Adrenal gland (tissue), 12 donors: ENCODE measurements around the gene RNF207. TPM values are rescaled to one million over a fixed set of nuclear protein-coding genes. Genes with fewer than 3 reads are reported as not detected.

Experiments
- DNase-seq, 7 donors: peaks; one replicate each; pipeline ENCODE4 v3.0.0-alpha.2; 2019 to 2020
- H3K27ac ChIP-seq, 5 donors: fragments of 200-600 bp; sonication (generic) in 4 of 5; 1 replicate in 3 of 5; 2 replicates in 2 of 5; pipeline versions ENCODE4 v1.5.1 to v1.8.0; 2016 to 2020; ENCODE audit warnings: mild to moderate bottlenecking in 1 of 5
- H3K27me3 ChIP-seq: fragments of 200-600 bp; 2 replicates; pipeline ENCODE4 v1.8.0; 2021
- H3K36me3 ChIP-seq, 2 donors: fragments of 200-600 bp; replicated peaks in 1 of 2; 1 replicate in 1 of 2; 2 replicates in 1 of 2; pipeline versions ENCODE4 v1.5.1 to v1.8.0; 2018 to 2022
- H3K4me1 ChIP-seq, 2 donors: fragments of 200-600 bp; replicated peaks in 1 of 2; 1 replicate in 1 of 2; 2 replicates in 1 of 2; pipeline versions ENCODE4 v1.5.1 to v1.8.0; 2018 to 2021
- H3K4me3 ChIP-seq, 4 donors: fragments of 200-600 bp; sonication (generic) in 3 of 4; one replicate each; pipeline ENCODE4 v1.5.1; 2016 to 2018
- H3K9me3 ChIP-seq, 3 donors: fragments of 200-600 bp; sonication (generic) in 1 of 3; replicated peaks in 1 of 3; 1 replicate in 2 of 3; 2 replicates in 1 of 3; pipeline versions ENCODE4 v1.5.1 to v1.8.0; 2016 to 2021
- CTCF ChIP-seq, 6 experiments: fragments of 450-650 bp in 4 of 6; fragments of 200-600 bp in 2 of 6; sonication (generic) in 1 of 6; IDR thresholded peaks; 1 replicate in 5 of 6; 2 replicates in 1 of 6; pipeline versions ENCODE4 v1.5.1 to v1.8.0; 2016 to 2021; ENCODE audit warnings: antibody characterized with exemption in 6 of 6, mild to moderate bottlenecking in 2 of 6, moderate library complexity in 1 of 6
- POLR2A ChIP-seq, 2 donors: fragments of 450-650 bp; IDR thresholded peaks; one replicate each; pipeline ENCODE4 v1.6.1; 2017; ENCODE audit warnings: antibody characterized with exemption in 2 of 2, mild to moderate bottlenecking in 2 of 2, moderate library complexity in 1 of 2
- WGBS, 4 donors: extraction: QIAGEN DNeasy Blood & Tissue Kit in 2 of 4; methylation state at CpG; one replicate each; pipeline versions ENCODE4 v1.1.5 to v1.1.7; 2013 to 2017; 5-methylcytosine and 5-hydroxymethylcytosine counted together
- intact Hi-C, 2 donors: fragments of 100-400 bp; cut with DNase I; formaldehyde crosslinking; loops; one replicate each; pipeline versions ENCODE4 v1.14.1 to v1.15.0; 2022 to 2023
- polyA plus RNA-seq, 3 donors: library from polyadenylated mRNA; stranded (reverse); fragments of 200-250 nt in 2 of 3; fragments of 350-450 nt in 1 of 3; fragmentation: Illumina TruSeq in 1 of 3; extraction: RNeasy Lipid Tissue Mini Kit (QIAGEN cat#74804) in 1 of 3; gene quantifications; one replicate each; pipeline ENCODE4 v1.2.3, GENCODE V29; 2013 to 2014
- total RNA-seq, 9 donors: library from RNA; depleted of rRNA in 4 of 9; stranded (reverse); fragments of >200 nt in 4 of 9; fragments of 120-200 nt in 1 of 9; fragmentation: NEBNext Ultra II Directional in 1 of 9; extraction: Animal tissue kit (Norgen Biotek cat#: 25700) in 1 of 9; gene quantifications; one replicate each; pipeline versions ENCODE4 v1.1.0 to v1.2.4, GENCODE V29; 2013 to 2023
- donor health status: healthy with polysubstance abuse.
- donor health status: Bipolar disorder and iron deficiency.
- donor health status: DM: yes; HTN: yes; CAD: no.
- donor health status: DM: no; HTN: no; CAD: no.
- donor health status: DM: no; HTN: no; CAD: no.
- donor health status: DM: yes; HTN: yes; CAD: no.

Gene RNF207
- total and polyA plus RNA-seq, 12 donors = 2.2 to 47.4 (median 11.3) TPM

- peak overlapping the region in 1 of 5 donors; percentile 42 for H3K27ac ChIP-seq
- 81 to 89% (median 88%) methylated on average over 4 to 7 of the region's 7 CpGs; no CpG with 5 or more reads in 1 of the 4 donors for WGBS, 4 donors
Observed at GRCh38 chr1:6263716-6264115, 57.8 kb downstream of the RNF207 start.

GRCh38 chr1:6265151-6265550, 59.2 kb downstream of the RNF207 start:
- Histone ChIP-seq H3K4me3 (no peak overlapping the region), H3K27me3 (no peaks in the 10 kb centered on the region), H3K27ac (no peak overlapping the region), H3K36me3 (no peaks in the 10 kb centered on the region), H3K4me1 (peaks cover 4 to 6% of the 10 kb centered on the region in 2 donors), H3K9me3 (no peaks in the 10 kb centered on the region)
- TF ChIP-seq POLR2A (IDR thresholded peaks at IDR 0.05) (no peak), CTCF (IDR thresholded peaks at IDR 0.05) (no peak)
- peak in 4 of 7 donors; percentile 47 to 70 (median 64) for DNase-seq
- intact Hi-C loops = no loop called here
- WGBS, 4 donors = 45 to 60% (median 56%) methylated on average over 9 to 15 of the region's 15 CpGs

More at GRCh38 chr1:6263716-6264115, 57.8 kb downstream of the RNF207 start:
- no peaks in the 10 kb centered on the region for H3K9me3 ChIP-seq
- no peak for DNase-seq
- H3K27me3 ChIP-seq = no peaks in the 10 kb centered on the region
- no peak for TF ChIP-seq CTCF (IDR thresholded peaks at IDR 0.05)
- TF ChIP-seq POLR2A (IDR thresholded peaks at IDR 0.05) = no peak
- no peak overlapping the region for H3K4me3 ChIP-seq
- H3K4me1 ChIP-seq = peaks cover 4 to 6% of the 10 kb centered on the region in 2 donors
- H3K36me3 ChIP-seq = no peaks in the 10 kb centered on the region
- intact Hi-C loops = no loop called here

- WGBS, 4 donors = 90 to 95% (median 92%) methylated on average over 9 to 11 of the region's 11 CpGs
- Histone ChIP-seq H3K27ac (no peak overlapping the region), H3K27me3 (no peaks in the 10 kb centered on the region), H3K4me3 (no peak overlapping the region), H3K36me3 (no peaks in the 10 kb centered on the region), H3K9me3 (no peaks in the 10 kb centered on the region), H3K4me1 (no peaks in the 10 kb centered on the region)
- TF ChIP-seq POLR2A (IDR thresholded peaks at IDR 0.05) (no peak), CTCF (IDR thresholded peaks at IDR 0.05) (no peak)
- no peak for DNase-seq
- intact Hi-C loops = no loop called here
Observed at GRCh38 chr1:6266641-6267040, 60.7 kb downstream of the RNF207 start.

- Histone ChIP-seq H3K27ac (no peak overlapping the region), H3K36me3 (no peaks in the 10 kb centered on the region), H3K9me3 (no peaks in the 10 kb centered on the region), H3K4me1 (no peaks in the 10 kb centered on the region), H3K4me3 (no peak overlapping the region), H3K27me3 (no peaks in the 10 kb centered on the region)
- TF ChIP-seq CTCF (IDR thresholded peaks at IDR 0.05) (no peak), POLR2A (IDR thresholded peaks at IDR 0.05) (no peak)
- no peak for DNase-seq
- intact Hi-C loops = no loop called here
- whole genome bisulfite sequencing, 4 donors = 80 to 90% (median 84%) methylated on average over 12 of the region's 12 CpGs
Observed at GRCh38 chr1:6267686-6268322, 61.9 kb downstream of the RNF207 start.
